HG03103 (cell line): ENCODE data around the gene MCC.

Experiments
- ATAC-seq: cut with Tn5 transposase; IDR thresholded peaks from one replicate; pipeline ENCODE4 v1.9.1; 2021; ENCODE audit warnings: low read depth; ENCODE audit not compliant: unreplicated experiment

Gene MCC

GRCh38 chr5:113330533-113331208 is 157.6 kb downstream of the MCC start:
- no peak for ATAC-seq

GRCh38 chr5:113329981-113330380 is 158.3 kb downstream of the MCC start:
- no peak for ATAC-seq

- ATAC-seq = no peak
These were observed 163.2 kb downstream of the MCC start for GRCh38 chr5:113325054-113325453.

- no peak for ATAC-seq
These were observed 167.0 kb downstream of the MCC start for GRCh38 chr5:113321276-113321675.

- ATAC-seq = no peak
These were observed 167.9 kb downstream of the MCC start for GRCh38 chr5:113320273-113320780.

- ATAC-seq = no peak
These were observed 168.8 kb downstream of the MCC start for GRCh38 chr5:113319256-113320053.

- ATAC-seq = no peak
These were observed 170.6 kb downstream of the MCC start for GRCh38 chr5:113317636-113318035.

- ATAC-seq = no peak
These were observed 177.0 kb downstream of the MCC start for GRCh38 chr5:113311301-113311700.

GRCh38 chr5:113302120-113302519 is 186.1 kb downstream of the MCC start:
- no peak for ATAC-seq

- no peak for ATAC-seq
These were observed 188.7 kb downstream of the MCC start for GRCh38 chr5:113299591-113299990.

- ATAC-seq = no peak
These were observed 191.6 kb downstream of the MCC start for GRCh38 chr5:113296676-113297075.

GRCh38 chr5:113295111-113295539 is 193.1 kb downstream of the MCC start:
- no peak for ATAC-seq

GRCh38 chr5:113294311-113295110 is 193.7 kb downstream of the MCC start:
- ATAC-seq = peak; percentile 95

- peak; percentile 13 for ATAC-seq
These were observed 194.3 kb downstream of the MCC start for GRCh38 chr5:113293975-113294310.

GRCh38 chr5:113293068-113293974 is 194.9 kb downstream of the MCC start:
- no peak for ATAC-seq

GRCh38 chr5:113292462-113292861 is 195.8 kb downstream of the MCC start:
- no peak for ATAC-seq

- no peak for ATAC-seq
These were observed 204.7 kb downstream of the MCC start for GRCh38 chr5:113283558-113283957.

GRCh38 chr5:113282472-113282871 is 205.8 kb downstream of the MCC start:
- ATAC-seq = no peak

GRCh38 chr5:113281194-113281593 is 207.1 kb downstream of the MCC start:
- no peak for ATAC-seq

GRCh38 chr5:113280541-113280940 is 207.7 kb downstream of the MCC start:
- ATAC-seq = no peak
